Lower leg skin (tissue), 4 donors: Measurements from ENCODE around the gene TNFAIP1. TPM values are rescaled to one million over a fixed set of nuclear protein-coding genes. Genes with fewer than 3 reads are reported as not detected.

Experiments
- DNase-seq, 2 donors: peaks; one replicate each; pipeline ENCODE4 v3.0.0-alpha.2; 2019; ENCODE audit warnings: low spot score in 2 of 2
- H3K4me3 ChIP-seq: fragments of 200-600 bp; sonication (generic); 2 replicates; pipeline ENCODE4 v1.5.1; 2017; ENCODE audit warnings: mild to moderate bottlenecking, low read depth; ENCODE audit not compliant: poor library complexity, severe bottlenecking
- POLR2A ChIP-seq, 2 donors: fragments of 450-650 bp; IDR thresholded peaks; one replicate each; pipeline ENCODE4 v1.6.1; 2016 to 2017; ENCODE audit warnings: antibody characterized with exemption in 2 of 2, mild to moderate bottlenecking in 1 of 2, moderate library complexity in 1 of 2
- WGBS, 2 donors: methylation state at CpG; one replicate each; pipeline ENCODE4 v1.1.5; 2018; 5-methylcytosine and 5-hydroxymethylcytosine counted together
- intact Hi-C: fragments of 100-400 bp; cut with DNase I; formaldehyde crosslinking; loops from one replicate; pipeline ENCODE4 v1.15.0; 2023; ENCODE audit warnings: low total_unique reads
- total RNA-seq, 4 donors: library from RNA; depleted of rRNA; stranded (reverse); fragments of >200 nt; gene quantifications; one replicate each; pipeline ENCODE4 v1.1.0, GENCODE V29; 2016
- TF ChIP-seq, protein P1 (sequence below), 3 donors: fragments of 450-650 bp; IDR thresholded peaks; one replicate each; pipeline ENCODE4 v1.5.1; 2016; ENCODE audit warnings: antibody characterized with exemption in 3 of 3, mild to moderate bottlenecking in 3 of 3, moderate library complexity in 2 of 3

The TNFAIP1 gene
- total RNA-seq, 4 donors from 2014 or later: 23.6 to 42.6 (median 36.9) TPM

DNA sequence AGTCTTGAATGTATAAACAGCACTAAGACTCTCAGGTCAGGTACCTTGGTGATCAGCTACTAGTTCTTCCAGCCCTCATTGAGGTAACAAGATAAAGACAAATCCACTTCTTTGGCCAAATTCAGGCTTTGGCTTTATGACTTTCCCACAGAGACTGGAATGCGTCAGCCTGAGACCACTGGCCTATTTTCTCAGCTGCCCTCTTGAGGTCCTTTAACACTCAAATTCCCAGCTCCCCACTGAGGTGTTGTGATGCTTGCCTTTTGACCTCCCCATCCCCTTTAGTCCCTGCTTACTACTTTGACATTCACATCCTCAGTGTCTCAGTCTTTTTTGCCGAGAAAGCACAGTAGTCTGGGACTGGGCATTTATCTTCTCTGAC lies 10.6 kb downstream of the TNFAIP1 start:
- no peak for DNase-seq
- intact Hi-C loops: no loop called here

DNA sequence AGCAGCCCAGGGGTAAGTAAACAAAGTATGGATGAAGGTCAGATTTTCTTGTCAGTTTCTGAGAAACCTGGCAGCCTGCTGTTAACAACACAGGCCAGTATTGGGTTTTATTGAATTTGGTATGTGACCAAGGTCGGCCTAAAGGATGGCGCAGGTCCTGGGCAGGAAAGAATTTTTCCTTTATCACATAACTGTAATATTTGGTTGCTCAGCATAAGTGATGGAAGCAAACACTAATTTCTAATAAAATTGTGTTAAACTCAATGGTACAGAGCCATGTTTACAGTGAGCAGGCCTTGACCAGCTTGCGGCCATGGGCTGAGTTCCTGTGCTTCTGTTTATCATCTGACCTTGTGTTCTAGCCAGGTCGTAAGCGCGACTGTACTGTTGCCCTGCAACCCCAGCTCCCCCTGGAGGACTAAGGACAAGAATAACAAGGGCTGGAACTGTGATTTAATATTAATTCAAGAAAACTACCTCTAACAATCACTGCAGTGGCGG lies 11.2 kb downstream of the TNFAIP1 start:
- TF ChIP-seq, protein P1, sequence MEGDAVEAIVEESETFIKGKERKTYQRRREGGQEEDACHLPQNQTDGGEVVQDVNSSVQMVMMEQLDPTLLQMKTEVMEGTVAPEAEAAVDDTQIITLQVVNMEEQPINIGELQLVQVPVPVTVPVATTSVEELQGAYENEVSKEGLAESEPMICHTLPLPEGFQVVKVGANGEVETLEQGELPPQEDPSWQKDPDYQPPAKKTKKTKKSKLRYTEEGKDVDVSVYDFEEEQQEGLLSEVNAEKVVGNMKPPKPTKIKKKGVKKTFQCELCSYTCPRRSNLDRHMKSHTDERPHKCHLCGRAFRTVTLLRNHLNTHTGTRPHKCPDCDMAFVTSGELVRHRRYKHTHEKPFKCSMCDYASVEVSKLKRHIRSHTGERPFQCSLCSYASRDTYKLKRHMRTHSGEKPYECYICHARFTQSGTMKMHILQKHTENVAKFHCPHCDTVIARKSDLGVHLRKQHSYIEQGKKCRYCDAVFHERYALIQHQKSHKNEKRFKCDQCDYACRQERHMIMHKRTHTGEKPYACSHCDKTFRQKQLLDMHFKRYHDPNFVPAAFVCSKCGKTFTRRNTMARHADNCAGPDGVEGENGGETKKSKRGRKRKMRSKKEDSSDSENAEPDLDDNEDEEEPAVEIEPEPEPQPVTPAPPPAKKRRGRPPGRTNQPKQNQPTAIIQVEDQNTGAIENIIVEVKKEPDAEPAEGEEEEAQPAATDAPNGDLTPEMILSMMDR (IDR thresholded peaks at IDR 0.05): no peak
- no peak for TF ChIP-seq POLR2A (IDR thresholded peaks at IDR 0.05)
- no peak for DNase-seq
- intact Hi-C loops: no loop called here

More for the DNA sequence above, 10.6 kb downstream of the TNFAIP1 start:
- TF ChIP-seq POLR2A (IDR thresholded peaks at IDR 0.05): no peak
- TF ChIP-seq, protein P1 (IDR thresholded peaks at IDR 0.05): no peak
- WGBS, 2 donors: 83 to 88% methylated on average over 2 of the region's 2 CpGs
- no peak overlapping the region for H3K4me3 ChIP-seq

DNA sequence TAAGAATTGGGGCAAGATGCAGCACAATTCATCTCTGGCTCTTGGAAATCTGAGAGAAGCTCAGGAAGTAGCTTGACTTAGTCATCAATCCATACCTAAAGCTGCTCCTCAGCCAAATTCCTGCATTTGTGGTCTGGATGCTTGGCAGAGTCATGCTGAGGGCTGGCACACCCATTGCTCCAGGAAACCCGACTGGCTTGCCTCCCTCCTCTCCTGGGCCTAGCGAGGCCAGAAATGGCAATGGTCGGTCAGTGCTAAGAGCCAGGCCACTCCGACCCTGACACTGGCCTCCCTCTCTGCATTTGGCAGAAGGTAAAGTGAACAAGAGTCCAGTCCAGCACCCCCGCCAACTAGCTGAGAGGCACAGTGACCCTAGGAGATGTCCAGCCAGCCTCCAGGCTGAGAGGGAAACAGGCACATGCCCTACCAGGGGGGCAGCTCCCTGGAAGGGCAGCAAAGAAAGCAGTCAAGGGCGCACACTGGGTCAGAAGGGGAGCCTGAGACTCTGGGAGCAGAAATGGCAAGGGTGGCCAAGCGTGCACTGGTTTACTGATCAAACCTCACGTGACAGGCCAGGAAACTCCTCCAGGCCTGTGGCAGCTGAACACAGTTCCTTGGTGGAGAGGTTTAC lies 11.8 kb downstream of the TNFAIP1 start:
- no peak overlapping the region for H3K4me3 ChIP-seq
- intact Hi-C loops: no loop called here
- no peak for DNase-seq
- 76 to 77% methylated on average over 8 of the region's 8 CpGs for WGBS, 2 donors
- TF ChIP-seq, protein P1 (IDR thresholded peaks at IDR 0.05): no peak
- no peak for TF ChIP-seq POLR2A (IDR thresholded peaks at IDR 0.05)

More for the DNA sequence above, 11.2 kb downstream of the TNFAIP1 start:
- WGBS, 2 donors: 59 to 70% methylated on average over 7 of the region's 7 CpGs
- no peak overlapping the region for H3K4me3 ChIP-seq

DNA sequence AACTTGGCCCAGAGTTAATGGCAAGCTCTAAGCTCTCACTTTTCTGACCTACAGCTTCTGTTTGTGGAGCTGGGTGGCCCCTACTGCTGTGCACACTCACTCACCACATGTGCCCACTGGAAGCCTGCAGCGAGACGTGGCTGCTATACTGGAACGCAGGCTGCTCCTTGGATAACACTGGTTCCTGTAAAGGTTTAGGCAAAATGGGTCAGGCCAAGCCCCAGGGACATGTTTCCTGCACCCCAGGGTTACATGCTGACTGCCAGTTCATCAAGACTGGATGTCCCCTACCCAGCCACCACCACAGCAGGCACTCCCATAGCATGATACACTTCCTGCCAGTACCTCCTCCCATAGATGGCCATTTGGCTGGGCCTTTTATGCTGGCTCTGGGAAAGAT lies 13.4 kb downstream of the TNFAIP1 start:
- H3K4me3 ChIP-seq: no peak overlapping the region
- TF ChIP-seq, protein P1 (IDR thresholded peaks at IDR 0.05): no peak
- TF ChIP-seq POLR2A (IDR thresholded peaks at IDR 0.05): no peak
- WGBS, 2 donors: 59 to 60% methylated on average over 3 of the region's 3 CpGs
- intact Hi-C loops: no loop called here
- DNase-seq: no peak

DNA sequence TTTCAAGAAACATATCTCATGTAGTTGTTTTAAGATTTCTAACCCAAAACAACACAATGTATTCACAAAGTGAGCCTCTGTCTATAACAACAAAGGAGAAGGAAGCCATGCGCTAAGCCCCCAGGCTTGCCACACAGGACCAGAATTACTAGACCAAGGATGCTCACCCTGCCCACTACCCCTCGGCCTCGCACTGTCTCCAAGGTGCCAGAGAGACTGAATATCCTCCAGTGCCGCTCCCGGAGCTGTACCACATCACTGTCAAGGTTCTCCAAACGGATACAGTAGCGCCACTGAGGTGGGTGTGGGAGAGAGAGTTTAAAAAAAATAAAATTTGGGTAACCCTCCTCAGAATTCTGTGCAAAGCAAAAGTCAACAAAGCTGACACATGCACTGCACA lies 14.7 kb downstream of the TNFAIP1 start:
- TF ChIP-seq, protein P1 (IDR thresholded peaks at IDR 0.05): no peak
- TF ChIP-seq POLR2A (IDR thresholded peaks at IDR 0.05): no peak
- no peak overlapping the region for H3K4me3 ChIP-seq
- WGBS, 2 donors: 95 to 97% methylated on average over 7 of the region's 7 CpGs
- DNase-seq: no peak
- intact Hi-C loops: no loop called here
